CD4-positive, alpha-beta T cell treated with Interleukin-1 beta for 1 hour (primary cell): ENCODE results near the gene RBM5.
A peak's percentile ranks its signal among the peaks of the same experiment; 100 is the strongest.
"Not testable (repeated sequence)": the region's sequence is repeated elsewhere in the genome, so short reads cannot be mapped to it uniquely, and the experiment has no call there.

Experiments used
- DNase-seq, 2 donors: peaks; one replicate each; pipeline ENCODE4 v3.0.0-alpha.2; 2020 to 2022

The RBM5 gene

DNA sequence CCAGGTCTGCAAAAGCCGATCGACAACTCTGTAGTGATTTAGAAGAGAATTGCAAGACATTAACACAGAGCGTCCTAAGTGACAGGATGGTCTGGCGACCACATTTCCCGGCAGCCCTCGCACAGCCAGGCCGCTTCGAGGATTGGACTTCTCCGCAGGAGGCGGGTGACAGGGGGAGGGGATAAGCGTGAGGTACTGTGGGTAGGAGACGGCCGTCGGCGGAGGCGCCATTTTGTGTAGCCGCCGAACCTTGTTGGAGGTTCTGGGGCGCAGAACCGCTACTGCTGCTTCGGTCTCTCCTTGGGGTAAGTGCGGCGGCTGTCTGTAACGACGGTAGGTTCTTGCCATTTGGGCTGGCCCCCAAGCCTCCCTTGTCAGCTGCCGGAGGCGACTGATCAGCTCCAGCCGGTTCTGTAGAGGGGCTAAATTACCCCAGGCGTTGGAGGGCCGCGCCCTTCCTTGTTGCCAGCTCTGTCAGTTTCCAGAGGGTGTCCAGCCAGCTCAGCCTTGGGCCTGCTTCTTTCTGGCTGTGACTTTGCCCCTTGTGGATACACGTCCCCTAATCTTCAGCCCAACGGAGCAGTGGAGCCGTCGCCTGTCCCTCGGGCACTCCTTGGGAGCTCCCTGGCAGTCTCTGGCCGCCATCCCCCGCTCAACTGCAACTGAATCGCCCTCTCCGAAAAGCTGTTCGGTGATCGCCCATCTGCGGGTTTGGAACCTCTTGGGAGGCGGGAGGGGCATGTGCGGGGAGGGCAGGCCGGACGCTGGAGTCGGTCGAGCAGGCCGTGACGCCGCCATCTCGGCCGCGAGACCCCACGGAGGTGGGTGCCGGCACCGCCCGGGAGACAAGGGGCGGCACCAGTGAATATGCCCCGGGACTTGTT, at the start of gene RBM5:
Gene RBM5, plus strand, starts transcription at position 195 of the 884 bp plus-strand sequence. CDS start 1,516 bp downstream, outside the sequence.
- DNase-seq: peak; percentile 90 to 91

- no peak for DNase-seq
Observed at GRCh38 chr3:50044976-50045375, 43.7 kb upstream of the RBM5 start.

GRCh38 chr3:50047426-50047825, 41.3 kb upstream of the RBM5 start:
- DNase-seq: no peak

- no peak for DNase-seq
Observed at GRCh38 chr3:50050361-50050760, 38.4 kb upstream of the RBM5 start.

DNA sequence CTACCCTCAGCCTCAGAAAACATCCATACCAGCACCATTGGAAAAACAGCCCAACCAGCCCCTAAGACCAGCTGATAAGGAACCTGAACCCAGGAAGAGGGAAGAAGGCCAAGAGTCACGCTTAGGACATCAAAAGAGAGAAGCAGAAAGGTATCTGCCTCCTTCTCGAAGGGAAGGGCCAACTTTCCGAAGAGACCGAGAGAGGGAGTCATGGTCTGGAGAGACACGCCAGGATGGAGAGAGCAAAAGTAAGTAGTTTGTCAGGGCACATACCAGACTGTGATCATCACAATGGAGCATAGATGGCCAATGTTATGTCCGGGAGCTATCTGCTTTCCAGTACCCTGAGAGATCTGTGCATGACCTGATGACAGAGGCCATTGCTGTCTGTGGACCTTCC, 31.0 kb upstream of the RBM5 start:
- no peak for DNase-seq

- DNase-seq: no peak
Observed at GRCh38 chr3:50068134-50068533, 20.6 kb upstream of the RBM5 start.

- no peak for DNase-seq
Observed at GRCh38 chr3:50078091-50078490, 10.6 kb upstream of the RBM5 start.

DNA sequence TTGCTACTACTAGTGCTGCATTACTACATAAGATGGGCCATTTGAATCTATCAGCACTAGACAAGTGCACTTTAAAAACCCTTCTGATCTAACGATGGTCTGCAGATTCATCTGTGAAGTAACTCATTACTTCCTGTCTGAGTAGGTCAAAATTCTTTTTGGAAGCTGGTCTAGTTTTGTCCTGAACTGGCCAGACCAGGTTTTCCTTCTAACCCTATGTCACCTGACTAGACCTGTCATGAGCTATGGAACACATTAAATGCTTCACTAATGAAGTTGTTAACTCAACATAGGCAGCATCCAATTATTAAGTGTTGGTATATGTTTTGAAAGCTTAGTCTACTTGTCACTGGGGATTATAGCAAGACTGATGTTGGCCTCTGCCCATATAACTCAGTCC, 10.1 kb upstream of the RBM5 start:
- no peak for DNase-seq

- not testable (repeated sequence) for DNase-seq
Observed at GRCh38 chr3:50084951-50085350, 3.8 kb upstream of the RBM5 start.

- no peak for DNase-seq
Observed at GRCh38 chr3:50089609-50089945, 858 bp downstream of the RBM5 start.

GRCh38 chr3:50090984-50091383, 2.3 kb downstream of the RBM5 start:
- DNase-seq: no peak

GRCh38 chr3:50095352-50095998, 6.8 kb downstream of the RBM5 start:
- DNase-seq: no peak

DNA sequence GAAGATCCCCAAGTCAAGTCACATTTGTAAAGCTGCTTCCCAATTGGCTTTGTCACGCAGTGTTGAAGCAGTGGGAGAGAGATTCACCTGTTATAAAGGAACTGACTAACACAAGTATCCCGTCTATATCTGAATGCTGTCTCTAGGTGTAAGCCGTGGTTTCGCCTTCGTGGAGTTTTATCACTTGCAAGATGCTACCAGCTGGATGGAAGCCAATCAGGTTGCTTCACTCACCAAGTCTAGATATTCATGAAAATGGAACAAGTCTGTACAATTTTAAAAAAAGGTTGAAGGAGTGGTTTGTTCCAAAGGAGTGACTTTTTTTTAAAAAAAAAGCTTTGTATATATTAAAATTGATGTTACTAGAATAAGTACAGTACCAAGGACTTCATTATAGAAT, 11.7 kb downstream of the RBM5 start:
- no peak for DNase-seq

DNA sequence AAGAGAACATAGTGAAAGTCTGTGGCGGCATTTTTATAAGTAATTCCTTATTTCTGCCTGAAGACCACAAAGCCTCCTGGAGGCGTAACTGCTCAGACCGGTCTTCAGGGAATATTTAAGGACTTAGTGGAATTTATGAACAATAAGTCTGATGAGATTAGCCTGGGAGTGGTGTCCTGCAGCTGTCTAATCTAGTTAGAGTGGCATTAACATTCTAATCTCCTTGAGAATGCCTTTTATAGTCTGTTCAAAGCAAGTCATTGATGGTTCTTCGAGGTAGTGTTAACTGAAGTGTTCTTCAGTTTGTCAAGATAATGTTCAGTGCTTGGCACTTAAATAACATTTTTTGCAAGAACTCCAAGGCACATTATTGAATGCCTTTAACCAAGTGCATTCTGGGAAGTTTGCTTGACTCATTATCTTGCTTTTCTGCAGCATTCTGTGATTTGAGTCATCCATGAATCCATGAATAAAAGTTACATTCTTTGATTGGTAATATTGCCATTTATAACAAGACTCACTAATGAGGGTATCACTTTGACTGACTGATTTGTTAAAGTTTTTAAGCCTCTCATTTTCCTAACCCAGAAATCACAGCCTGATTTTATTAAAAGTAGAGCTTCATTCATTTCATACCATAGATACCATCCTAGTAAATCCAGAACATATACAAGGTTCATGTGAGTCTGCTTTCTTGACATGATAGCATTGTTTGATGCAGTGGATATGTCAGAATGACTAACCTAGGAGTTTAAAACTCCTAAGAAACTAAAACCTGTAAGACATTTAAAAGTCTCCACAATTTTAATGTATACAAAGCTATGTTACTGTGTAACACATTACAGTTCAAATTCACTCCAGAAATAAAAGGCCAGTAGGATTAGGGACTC, 12.5 kb downstream of the RBM5 start:
- no peak for DNase-seq

- DNase-seq: no peak
Observed at GRCh38 chr3:50102558-50102957, 13.8 kb downstream of the RBM5 start.

GRCh38 chr3:50111757-50112156, 23.0 kb downstream of the RBM5 start:
- DNase-seq: no peak

- DNase-seq: no peak
Observed at GRCh38 chr3:50112462-50112861, 23.7 kb downstream of the RBM5 start.

DNA sequence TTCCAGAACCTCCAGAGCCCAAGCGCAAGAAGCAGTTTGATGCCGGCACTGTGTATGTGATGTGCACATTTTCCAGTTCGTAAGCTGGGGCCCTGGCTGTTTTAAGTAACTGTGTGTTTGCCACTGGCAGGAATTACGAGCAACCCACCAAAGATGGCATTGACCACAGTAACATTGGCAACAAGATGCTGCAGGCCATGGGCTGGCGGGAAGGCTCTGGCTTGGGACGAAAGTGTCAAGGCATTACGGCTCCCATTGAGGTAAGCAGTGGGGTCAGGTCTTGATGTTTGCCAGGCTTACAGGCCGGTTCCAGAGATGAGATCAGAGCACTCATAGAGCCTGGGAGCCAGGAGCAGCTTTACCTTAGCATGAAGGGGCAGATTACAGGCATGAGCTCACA, 28.4 kb downstream of the RBM5 start:
- no peak for DNase-seq

- DNase-seq: no peak
Observed at GRCh38 chr3:50118237-50118636, 29.5 kb downstream of the RBM5 start.

DNA sequence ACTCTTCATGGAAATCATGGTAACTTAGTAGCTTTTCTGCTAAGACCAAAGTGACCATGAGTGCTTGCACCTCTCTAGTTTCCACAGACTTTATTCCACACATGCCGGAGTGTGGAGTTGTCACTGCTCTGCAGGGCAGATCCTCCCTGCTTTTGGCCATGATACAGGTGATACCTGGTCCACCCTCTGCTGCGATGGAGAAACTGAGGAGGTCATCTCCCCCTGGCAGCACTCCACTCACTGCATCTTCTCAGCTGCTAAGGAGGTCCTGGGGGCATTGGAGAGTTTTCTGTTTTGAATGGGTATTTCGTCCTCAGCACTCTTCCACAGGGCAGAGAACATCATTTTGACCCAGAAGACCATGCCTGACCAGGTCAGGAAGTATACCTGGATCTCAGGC, 31.1 kb downstream of the RBM5 start:
- DNase-seq: no peak

DNA sequence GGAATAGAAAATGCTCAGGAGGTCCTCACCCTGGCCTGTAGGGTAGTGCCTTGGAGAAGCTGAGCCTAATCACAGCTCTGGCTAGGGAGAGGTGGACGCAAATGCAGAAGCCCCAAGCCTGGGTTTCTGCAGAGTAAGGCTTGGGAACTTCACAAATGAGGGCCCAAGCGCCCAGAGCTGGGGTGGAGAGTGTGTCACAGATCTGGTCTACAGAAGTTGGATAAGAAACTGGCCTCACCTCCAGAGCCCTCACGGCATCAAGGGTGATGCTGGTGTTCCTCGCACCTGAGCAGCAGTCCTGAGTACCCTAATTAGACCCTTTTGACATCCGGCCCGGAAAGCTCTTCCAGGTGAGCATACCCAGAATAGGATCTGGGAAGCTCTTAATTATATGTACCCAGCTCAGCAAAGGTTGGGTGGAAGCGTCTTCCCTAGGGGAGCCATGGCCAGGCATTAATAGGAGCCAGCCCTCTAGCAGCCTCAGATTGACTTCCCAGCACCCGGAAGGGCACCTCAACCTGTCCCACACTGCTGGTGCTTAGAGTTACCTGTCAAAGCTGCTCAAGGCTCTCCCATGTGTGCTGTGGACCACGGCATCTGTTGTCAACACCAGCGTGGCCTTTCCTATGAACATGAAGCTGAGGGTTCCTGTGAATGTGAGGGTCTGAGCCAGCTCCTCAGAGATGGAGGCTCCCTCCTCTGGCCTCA, 31.8 kb downstream of the RBM5 start:
- no peak for DNase-seq
